Measurements from ENCODE around the gene STX2. TPM values are rescaled to one million over a fixed set of nuclear protein-coding genes. Genes with fewer than 3 reads are reported as not detected.

Gene STX2
- total and polyA plus RNA-seq, 2 experiments from 2014 or later = 19.0 to 23.7 TPM

- no peaks in the 10 kb centered on the region for H3K36me3 ChIP-seq
- H3K27ac ChIP-seq = no peak overlapping the region
- no peaks in the 10 kb centered on the region for H3K27me3 ChIP-seq
- no peak overlapping the region for H3K4me3 ChIP-seq
- H3K9me3 ChIP-seq (ENCODE audit: low read depth) = no peaks in the 10 kb centered on the region
- H3K4me1 ChIP-seq (ENCODE audit: low read depth) = no peaks in the 10 kb centered on the region
- DNase-seq (ENCODE audit: low read depth in 1 of 2, low spot score in 1 of 2) = no peak
- TF ChIP-seq, protein P1, sequence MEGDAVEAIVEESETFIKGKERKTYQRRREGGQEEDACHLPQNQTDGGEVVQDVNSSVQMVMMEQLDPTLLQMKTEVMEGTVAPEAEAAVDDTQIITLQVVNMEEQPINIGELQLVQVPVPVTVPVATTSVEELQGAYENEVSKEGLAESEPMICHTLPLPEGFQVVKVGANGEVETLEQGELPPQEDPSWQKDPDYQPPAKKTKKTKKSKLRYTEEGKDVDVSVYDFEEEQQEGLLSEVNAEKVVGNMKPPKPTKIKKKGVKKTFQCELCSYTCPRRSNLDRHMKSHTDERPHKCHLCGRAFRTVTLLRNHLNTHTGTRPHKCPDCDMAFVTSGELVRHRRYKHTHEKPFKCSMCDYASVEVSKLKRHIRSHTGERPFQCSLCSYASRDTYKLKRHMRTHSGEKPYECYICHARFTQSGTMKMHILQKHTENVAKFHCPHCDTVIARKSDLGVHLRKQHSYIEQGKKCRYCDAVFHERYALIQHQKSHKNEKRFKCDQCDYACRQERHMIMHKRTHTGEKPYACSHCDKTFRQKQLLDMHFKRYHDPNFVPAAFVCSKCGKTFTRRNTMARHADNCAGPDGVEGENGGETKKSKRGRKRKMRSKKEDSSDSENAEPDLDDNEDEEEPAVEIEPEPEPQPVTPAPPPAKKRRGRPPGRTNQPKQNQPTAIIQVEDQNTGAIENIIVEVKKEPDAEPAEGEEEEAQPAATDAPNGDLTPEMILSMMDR (IDR thresholded peaks at IDR 0.05; ENCODE audit: low read depth, low read length) = no peak
Measured at GRCh38 chr12:130831876-130832405, 7.1 kb downstream of the STX2 start.

DNA sequence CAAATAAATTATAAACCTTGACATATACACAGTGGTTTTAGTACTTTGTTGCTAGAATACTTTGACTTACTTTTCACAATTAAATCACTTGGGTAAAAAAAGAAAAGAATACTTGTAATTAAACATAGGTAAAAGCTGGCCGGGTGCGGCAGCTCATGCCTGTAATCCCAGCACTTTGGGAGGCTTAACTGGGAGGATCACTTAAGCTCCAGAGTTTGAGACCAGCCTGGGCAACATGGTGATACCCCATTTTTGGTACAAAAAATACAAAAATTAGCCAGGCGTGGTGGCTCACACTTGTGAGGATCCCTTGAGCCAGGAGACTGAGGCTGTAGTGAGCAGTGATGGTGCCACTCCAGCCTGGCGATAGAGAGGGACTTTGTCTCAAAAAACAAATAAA lies 7.8 kb downstream of the STX2 start:
- TF ChIP-seq, protein P1 (IDR thresholded peaks at IDR 0.05; ENCODE audit: low read depth, low read length) = no peak
- no peaks in the 10 kb centered on the region for H3K27me3 ChIP-seq
- H3K36me3 ChIP-seq = no peaks in the 10 kb centered on the region
- H3K27ac ChIP-seq = no peak overlapping the region
- no peak for DNase-seq (ENCODE audit: low read depth in 1 of 2, low spot score in 1 of 2)
- H3K4me3 ChIP-seq = no peak overlapping the region
- no peaks in the 10 kb centered on the region for H3K4me1 ChIP-seq (ENCODE audit: low read depth)
- no peaks in the 10 kb centered on the region for H3K9me3 ChIP-seq (ENCODE audit: low read depth)

- Histone ChIP-seq H3K36me3 (no peaks in the 10 kb centered on the region), H3K4me3 (no peak overlapping the region), H3K9me3 (ENCODE audit: low read depth) (no peaks in the 10 kb centered on the region), H3K27ac (no peak overlapping the region), H3K4me1 (ENCODE audit: low read depth) (no peaks in the 10 kb centered on the region), H3K27me3 (no peaks in the 10 kb centered on the region)
- TF ChIP-seq, protein P1 (IDR thresholded peaks at IDR 0.05; ENCODE audit: low read depth, low read length) = no peak
- no peak for DNase-seq (ENCODE audit: low read depth in 1 of 2, low spot score in 1 of 2)
Measured at GRCh38 chr12:130830246-130830551, 8.9 kb downstream of the STX2 start.

GRCh38 chr12:130829391-130830245 lies 9.4 kb downstream of the STX2 start:
- Histone ChIP-seq H3K27me3 (no peaks in the 10 kb centered on the region), H3K4me1 (ENCODE audit: low read depth) (no peaks in the 10 kb centered on the region), H3K27ac (no peak overlapping the region), H3K36me3 (no peaks in the 10 kb centered on the region), H3K9me3 (ENCODE audit: low read depth) (no peaks in the 10 kb centered on the region), H3K4me3 (no peak overlapping the region)
- DNase-seq (ENCODE audit: low read depth in 1 of 2, low spot score in 1 of 2) = no peak
- TF ChIP-seq, protein P1 (IDR thresholded peaks at IDR 0.05; ENCODE audit: low read depth, low read length) = no peak

GRCh38 chr12:130828895-130829294 lies 10.2 kb downstream of the STX2 start:
- no peaks in the 10 kb centered on the region for H3K27me3 ChIP-seq
- no peaks in the 10 kb centered on the region for H3K9me3 ChIP-seq (ENCODE audit: low read depth)
- no peak for DNase-seq (ENCODE audit: low read depth in 1 of 2, low spot score in 1 of 2)
- no peak overlapping the region for H3K27ac ChIP-seq
- no peak overlapping the region for H3K4me3 ChIP-seq
- TF ChIP-seq, protein P1 (IDR thresholded peaks at IDR 0.05; ENCODE audit: low read depth, low read length) = no peak
- H3K36me3 ChIP-seq = no peaks in the 10 kb centered on the region
- H3K4me1 ChIP-seq (ENCODE audit: low read depth) = no peaks in the 10 kb centered on the region
